Stimulated activated naive CD8-positive, alpha-beta T cell treated with anti-CD3 and anti-CD28 coated beads, Interleukin-15, Interleukin-2, amounts not matched to agents 100 U/mL and 50 U/mL, for 24 hours (primary cell): Measurements from ENCODE around the gene HSPG2.
A peak's percentile ranks its signal among the peaks of the same experiment; 100 is the strongest.
"Not testable (repeated sequence)": the region's sequence is repeated elsewhere in the genome, so short reads cannot be mapped to it uniquely, and the experiment has no call there.

Experiments used
- ATAC-seq: fragments of 150-1000 bp; cut with Tn5 transposase; one replicate; pipeline ENCODE4 v1.10.0; 2021
- DNase-seq: peaks from one replicate; pipeline ENCODE4 v3.0.0; 2021

The HSPG2 gene

DNA sequence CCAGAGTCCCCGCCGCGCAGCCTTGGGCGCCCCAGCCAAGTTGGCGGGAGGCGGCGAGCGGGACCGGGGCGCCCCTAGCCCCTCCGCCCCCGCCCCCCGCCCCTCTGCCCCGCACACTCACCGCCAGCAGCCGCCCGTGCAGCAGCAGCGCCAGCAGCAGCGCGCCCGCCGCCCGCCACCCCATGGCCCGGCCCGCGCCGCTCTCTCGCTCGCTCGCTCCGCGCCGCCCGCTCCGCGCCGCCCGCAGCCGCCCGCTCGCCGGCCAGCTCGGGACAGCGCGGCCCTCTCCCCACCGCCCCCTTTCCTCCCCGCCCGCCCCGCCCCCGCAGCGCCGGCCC is at the start of gene HSPG2:
HSPG2 (minus strand) TSS at position 277 of the 338 bp plus-strand sequence; CDS start at position 184, 93 bp downstream.
- ATAC-seq, result no peak
- DNase-seq, result no peak

DNA sequence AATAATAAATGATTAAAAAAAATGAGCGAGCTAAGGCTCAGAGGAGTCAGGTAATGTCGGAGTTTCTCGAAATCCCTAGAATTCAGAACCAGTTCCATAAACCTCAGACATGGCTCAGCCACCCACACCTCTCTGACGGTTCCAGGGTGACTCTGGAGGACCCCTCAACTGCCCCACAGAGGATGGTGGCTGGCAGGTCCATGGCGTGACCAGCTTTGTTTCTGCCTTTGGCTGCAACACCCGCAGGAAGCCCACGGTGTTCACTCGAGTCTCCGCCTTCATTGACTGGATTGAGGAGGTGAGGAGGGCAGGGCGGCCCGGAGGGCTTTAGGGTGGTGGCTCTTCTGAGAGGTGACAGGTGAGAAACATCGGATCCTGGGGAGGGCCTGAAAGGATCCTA is 49.3 kb upstream of the HSPG2 start:
- not testable (repeated sequence) for DNase-seq, ATAC-seq

DNA sequence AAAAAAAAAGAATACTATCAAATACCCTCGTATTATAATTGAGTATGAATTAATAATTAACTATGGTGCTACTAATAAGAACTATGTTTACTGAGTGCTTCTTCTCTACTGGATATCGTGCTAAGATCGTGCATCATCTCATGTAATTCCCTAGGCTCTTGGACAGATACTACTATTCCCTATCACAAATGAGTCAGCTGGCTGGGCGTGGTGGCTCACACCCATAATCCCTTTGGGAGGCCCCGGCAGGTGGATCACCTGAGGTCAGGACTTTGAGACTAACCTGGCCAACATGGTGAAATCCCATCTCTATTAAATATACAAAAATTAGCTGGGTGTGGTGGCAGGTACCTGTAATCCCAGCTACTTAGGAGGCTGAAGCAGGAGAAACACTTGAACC is 48.8 kb upstream of the HSPG2 start:
- DNase-seq, ATAC-seq: not testable (repeated sequence)

DNA sequence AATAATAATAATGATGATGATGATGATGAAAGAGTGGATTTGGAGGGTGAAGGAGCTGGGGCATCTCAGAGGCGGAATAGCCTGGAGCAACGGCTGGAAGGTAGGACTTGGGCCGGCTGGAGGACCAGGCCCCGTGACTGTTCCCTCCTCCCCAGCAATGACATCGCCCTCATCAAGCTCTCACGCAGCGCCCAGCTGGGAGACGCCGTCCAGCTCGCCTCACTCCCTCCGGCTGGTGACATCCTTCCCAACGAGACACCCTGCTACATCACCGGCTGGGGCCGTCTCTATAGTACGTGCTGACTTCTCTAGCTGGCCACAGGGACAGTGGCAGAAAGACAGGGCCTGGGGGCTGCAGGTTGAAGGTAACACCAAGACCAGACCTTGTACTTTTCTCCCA is 46.4 kb upstream of the HSPG2 start:
- not testable (repeated sequence) for ATAC-seq, DNase-seq

DNA sequence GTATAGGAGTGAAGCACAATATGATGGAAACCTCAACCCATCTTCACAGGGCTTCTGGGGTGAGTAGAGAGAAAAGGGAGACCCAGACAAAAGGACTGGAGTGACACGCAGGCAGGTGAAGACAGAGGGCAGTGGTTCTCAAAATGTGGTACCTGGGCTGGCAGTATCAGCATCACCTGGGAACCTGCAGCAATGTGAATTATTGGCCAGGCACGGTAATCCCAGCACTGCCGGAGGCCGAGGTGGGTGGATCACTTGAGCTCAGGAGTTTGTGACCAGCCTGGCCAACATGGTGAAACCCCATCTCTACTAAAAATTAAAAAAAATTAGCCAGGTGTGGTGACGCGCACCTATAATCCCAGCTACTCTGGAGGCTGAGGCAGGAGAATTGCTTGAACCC is 45.0 kb upstream of the HSPG2 start:
- DNase-seq, ATAC-seq: not testable (repeated sequence)

DNA sequence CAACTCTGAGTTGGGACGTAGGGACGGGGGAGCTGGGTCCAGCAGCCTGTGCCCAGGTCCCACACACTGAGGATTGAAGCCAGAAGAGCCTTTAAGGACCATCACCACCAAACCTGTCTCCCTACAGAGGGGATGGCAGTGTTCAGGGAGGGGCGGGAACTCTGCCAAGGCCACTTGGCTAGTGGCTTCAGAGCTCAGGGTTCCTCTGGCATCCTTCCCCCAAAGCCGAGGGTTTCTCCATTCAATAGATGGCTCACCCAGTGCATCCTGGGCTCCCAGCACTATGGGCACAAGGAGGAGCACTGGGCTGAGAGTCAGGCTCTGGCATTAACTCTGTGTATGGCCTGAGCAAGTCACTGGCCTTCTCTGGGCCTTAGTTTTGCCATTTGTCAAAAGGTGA is 44.1 kb upstream of the HSPG2 start:
- not testable (repeated sequence) for ATAC-seq, DNase-seq

DNA sequence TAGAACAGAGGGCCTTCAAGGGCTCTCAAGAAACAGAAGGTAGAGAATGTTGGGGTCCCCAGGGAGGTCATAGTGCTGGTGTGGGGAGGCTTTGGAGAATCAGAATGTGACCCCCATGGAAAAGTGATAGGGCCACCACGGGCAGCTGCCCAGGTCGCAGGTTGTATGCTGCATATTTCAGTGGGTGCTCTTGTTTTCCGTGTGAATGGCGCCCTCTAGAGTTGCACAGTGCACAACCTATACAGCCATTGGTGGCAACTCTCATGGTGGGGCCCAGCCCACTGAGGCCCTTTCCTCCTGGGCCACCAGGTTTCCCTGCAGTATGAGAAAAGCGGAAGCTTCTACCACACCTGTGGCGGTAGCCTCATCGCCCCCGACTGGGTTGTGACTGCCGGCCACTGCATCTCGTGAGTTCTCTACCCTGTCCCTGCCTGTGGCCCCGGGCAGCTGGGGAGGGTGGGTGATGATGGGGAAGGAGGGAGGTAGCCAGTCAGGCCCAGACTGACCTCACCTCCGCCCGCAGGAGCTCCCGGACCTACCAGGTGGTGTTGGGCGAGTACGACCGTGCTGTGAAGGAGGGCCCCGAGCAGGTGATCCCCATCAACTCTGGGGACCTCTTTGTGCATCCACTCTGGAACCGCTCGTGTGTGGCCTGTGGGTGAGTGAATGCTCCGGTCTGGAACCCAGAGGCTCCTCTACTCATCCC is 43.6 kb upstream of the HSPG2 start:
- ATAC-seq (peak; percentile 65), DNase-seq (peak; percentile 15)

DNA sequence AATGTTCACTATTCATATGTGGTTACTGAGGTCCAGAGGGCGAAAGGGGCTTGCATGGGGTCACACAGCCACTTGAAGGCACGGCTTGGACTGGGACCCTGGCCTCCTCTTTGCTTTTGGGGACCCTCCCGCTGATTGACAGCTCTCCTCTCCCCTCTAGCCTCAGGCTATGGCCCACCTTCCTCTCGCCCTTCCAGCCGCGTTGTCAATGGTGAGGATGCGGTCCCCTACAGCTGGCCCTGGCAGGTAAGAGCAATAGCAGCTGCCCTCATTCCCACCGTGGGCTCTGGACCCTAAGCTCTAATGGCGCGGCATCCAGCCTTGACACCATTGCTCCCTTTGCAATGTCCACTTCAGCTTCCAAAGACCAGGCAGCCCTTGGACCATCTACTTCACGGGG is 41.1 kb upstream of the HSPG2 start:
- not testable (repeated sequence) for ATAC-seq, DNase-seq

DNA sequence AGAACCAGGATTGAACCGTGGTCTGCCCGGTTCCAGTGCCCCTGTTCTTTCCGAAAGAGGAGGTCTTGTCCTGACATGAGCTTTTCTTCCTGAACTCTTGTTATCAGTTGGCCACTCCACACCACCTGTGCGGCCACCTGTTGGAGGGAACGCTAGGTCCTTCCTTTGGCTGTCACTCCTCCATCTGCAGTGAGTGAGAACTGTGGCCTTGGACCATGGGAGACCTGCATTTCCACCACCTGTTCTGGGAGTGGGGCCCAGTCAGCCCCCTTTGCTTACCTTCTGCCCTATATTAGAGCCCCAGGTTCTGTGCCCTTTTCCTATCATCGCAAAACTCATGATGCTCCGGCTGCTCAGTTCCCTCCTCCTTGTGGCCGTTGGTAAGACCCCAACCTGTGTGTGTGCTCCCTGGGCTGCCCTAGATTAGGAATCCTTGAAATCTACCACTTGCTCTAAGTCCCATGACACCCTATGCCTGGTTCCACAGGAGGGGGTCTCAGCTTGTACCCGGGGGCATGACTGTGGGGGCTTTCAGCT is 39.7 kb upstream of the HSPG2 start, which contains the start of gene CELA3B:
CELA3B (plus strand) TSS at position 320 of the 537 bp plus-strand sequence; CDS start at position 338, 18 bp downstream.
- not testable (repeated sequence) for ATAC-seq, DNase-seq

DNA sequence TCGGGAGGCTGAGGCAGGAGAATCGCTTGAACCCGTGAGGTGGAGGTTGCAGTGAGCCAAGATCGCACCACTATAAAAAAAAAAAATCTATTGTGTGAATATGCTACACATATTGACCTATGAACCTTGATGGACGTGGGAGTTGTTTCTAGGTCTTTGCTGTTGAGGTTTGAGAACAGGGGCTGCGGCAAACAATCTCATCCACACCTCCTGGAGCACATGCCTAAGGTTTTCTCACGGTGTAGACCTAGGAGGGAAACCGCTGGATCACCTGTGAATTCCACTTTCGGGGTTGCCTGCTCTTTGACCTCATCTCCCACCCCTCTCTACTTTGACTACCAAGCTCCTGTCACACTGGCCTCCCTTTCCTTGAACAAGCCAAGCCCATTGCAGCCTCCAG is 38.2 kb upstream of the HSPG2 start:
- DNase-seq, ATAC-seq: not testable (repeated sequence)

DNA sequence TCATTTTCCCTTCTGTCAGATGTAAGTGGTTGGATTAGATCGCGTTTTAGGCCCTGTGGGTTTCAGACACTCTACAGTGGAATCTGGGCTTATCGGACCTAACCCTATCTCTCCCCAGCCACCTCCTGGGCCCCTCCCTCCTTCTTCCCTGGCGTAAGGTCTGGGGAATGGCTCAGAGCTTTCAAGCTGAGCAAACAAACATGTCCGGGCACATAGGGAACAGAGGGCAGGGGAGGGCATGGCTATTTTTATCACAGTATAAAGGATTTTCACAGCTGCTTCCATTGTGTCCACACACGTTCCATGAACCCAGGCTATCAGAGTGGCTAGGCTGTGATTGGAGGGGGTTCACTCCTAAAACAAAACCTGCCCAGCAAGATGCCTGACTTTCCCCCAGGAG is 37.6 kb upstream of the HSPG2 start:
- not testable (repeated sequence) for DNase-seq

DNA sequence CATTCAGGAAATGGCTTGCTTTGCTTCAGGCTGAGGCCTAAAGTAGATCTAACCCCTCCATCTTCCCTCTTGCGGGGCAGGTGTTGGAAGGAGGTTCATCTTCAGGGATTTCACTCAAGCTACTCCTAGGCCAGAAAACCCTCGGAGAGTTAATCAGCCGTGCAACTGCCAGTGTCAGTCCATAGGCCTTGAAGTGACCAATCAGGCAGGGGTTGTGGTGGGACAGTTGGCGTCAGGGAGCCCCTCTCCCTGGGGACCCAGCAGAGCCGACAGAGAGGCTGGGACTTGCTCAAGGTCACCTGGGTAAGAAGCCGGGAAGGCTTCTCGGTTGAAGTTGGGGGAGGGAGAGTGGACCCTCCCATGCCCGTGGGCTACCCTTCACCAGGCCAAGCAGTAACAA is 36.8 kb upstream of the HSPG2 start:
- DNase-seq, ATAC-seq: not testable (repeated sequence)

More for the DNA sequence above, 37.6 kb upstream of the HSPG2 start:
- not testable (repeated sequence) for ATAC-seq

DNA sequence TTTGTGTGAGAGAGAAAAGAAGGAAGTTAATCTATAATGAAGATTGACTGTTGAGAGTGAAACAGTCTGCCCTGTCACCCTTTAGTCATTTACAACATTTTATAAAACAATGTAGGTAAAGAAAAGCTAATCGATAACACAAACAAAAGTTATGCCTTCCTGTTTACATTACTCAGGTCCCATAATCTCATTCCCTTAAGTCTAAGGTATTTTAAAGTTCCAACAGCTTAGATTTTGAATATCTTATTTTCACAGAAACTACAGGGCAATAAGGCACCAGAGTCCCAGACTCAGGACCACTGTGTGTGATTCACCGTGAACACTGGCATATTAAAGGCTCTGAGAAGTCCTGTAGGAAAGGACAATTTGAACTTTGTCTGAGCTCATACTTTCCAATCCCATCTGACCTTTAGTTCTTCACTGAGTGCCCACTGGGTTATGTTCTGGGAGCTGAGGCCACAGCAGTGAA is 35.9 kb upstream of the HSPG2 start:
- DNase-seq, ATAC-seq: not testable (repeated sequence)

DNA sequence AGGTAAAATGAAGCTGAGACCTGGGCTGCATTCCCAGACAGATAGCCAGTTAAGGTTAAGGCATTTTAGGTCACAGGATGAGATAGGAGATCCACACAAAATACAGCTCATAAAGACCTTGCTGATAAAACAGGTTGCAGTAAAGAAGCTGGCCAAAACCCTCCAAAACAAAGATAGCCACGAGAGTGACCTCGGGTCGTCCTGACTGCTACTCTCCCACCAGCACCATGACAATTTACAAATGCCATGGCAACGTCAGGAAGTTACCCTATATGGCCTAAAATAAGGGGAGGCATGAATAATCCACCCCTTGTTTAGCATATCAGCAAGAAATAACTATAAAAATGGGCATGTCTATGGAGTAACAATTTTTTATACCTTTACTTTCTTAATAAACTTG is 33.4 kb upstream of the HSPG2 start:
- ATAC-seq, DNase-seq: not testable (repeated sequence)

DNA sequence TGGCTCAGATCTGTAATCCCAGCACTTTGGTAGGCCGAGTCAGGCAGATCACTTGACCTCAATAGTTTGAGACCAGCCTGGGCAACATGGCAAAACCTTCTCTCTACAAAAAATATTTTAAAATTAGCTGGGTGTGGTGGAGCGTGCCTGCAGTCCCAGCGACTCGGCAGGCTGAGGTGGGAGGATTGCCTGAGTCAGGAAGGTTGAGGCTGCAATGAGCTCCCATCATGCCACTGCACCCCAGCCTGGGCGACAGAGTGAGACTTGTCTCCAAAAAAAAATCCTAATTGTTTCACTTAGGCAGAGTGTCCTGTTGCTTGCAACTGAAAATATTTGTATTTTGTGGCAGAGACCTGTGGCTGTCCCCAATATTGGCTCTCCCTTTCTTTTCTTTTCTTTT is 32.0 kb upstream of the HSPG2 start:
- ATAC-seq, DNase-seq: not testable (repeated sequence)

DNA sequence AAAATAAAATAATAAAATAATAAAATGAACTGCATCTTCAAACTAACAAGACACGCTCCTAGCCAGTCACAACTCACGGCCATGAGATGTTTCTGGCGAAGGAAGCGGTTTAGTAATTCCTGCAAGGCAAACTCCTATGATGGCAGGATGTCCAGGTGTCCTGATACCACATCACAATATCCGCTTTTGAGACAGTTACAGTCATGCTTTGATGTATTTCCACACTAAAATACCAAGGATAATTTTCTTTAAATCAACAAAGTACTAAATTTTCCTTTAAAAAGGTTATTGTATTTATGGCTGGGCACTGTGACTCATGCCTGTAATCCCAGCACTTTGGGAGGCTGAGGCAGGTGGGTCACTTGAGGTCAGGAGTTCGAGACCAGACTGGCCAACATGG is 30.1 kb upstream of the HSPG2 start:
- ATAC-seq, DNase-seq: not testable (repeated sequence)

DNA sequence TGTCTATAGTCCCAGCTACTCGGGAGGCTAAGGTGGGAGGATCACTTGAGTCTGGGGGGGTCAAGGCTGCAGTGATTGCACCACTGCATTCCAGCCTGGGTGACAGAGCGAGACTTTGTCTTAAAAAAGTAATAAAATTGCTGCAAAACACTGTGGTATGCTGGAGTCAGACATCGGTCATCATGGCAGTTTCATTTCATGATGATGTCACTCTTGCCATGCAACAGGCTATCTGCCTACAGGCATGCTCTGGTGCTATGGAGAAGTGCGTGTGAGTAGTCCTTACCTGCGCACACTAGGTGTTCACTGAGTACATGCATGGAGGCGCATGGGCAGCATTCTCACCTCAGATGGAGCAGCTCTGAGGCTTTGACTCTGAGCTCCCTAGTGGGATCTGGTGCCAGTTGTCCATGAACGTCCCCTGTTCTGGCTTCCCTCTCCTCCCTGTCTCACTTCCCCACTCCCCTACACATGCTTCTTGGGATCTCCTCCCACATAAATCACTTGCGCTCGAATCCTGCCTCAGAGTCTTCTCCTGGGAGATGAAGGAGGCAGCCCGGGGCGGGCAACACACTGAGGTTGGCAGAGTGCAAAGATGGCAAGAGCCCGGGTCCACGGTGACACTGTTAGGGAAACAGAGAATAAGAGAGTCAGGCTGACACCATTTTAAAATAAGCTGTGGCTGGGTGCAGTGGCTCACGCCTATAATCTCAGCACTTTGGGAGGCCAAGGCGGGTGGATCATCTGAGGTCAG is 29.3 kb upstream of the HSPG2 start:
- no peak for DNase-seq
- no peak for ATAC-seq

DNA sequence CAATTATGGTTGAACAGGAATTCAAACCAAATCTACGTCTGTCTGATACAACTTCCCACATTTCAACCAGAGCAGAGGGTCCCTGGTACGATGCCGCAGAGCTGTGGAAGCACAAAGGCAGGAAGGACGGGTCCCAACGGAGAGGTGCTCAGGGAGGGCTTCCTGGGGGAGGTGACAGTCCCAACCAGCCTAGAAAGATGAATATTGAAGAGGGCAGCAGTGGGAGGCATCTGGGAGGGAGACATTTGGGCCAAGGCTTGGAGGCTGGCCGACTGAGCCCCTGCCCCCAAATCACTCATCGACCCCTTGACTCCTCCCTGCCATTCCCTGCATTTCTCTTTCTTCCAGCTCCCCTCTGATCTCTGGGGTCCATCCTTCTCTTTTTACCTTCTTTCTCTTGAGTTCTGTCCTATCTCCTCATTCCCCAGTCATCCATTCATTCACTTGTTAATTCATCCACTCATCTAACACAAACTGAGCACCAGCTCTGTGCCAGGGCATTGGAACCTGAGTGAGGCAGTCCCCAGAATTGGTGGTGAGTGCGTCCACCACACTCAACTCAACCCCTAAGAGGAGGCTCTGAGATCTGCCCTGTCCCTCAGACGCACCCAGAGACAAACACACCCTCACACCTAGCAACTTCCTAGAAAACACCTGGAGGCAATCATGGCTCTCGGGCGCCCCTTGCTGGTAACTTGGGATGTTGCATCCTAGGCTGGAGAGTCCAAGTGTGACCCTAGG is 26.5 kb upstream of the HSPG2 start:
- peak; percentile 85 for DNase-seq
- peak; percentile 80 for ATAC-seq

DNA sequence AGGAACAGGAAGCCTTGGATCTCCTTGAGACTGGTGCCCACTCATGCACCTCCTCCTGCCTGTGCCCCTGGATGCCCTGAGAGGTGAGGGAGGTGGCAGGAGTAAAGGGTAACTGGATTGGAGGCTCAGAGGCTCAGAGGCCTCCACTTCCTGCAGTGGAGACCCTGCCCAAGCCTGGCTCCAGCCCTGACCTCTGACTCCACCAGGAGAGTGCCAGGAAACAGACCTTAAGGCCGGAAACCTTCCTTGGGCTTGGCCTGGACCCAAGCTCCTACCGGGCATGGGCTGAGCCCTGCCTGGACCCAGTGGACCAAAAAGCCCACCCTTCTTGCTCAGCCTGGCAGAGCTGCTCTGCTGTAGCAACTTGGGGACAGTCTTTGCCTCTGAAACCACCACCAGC is 24.7 kb upstream of the HSPG2 start:
- no peak for DNase-seq
- no peak for ATAC-seq

DNA sequence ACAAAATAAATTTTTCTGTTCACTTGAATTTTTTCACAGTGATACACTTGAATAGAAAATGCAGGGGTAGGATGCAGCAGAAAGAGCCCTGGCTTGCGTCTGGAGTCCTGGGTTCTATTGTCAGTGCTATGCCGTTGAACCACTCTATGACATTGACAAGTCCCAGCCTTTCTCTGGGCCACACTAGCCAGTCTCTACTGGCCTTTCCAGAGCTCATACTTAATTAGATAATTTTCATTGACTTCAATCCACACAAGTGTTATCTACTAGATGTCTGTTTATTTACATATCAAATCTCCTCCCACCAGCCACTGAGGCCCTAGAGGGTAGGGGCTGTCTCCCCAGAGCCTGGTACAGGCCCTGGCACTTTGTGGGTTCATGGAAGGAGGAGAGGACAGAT is 24.2 kb upstream of the HSPG2 start:
- ATAC-seq (no peak), DNase-seq (no peak)

DNA sequence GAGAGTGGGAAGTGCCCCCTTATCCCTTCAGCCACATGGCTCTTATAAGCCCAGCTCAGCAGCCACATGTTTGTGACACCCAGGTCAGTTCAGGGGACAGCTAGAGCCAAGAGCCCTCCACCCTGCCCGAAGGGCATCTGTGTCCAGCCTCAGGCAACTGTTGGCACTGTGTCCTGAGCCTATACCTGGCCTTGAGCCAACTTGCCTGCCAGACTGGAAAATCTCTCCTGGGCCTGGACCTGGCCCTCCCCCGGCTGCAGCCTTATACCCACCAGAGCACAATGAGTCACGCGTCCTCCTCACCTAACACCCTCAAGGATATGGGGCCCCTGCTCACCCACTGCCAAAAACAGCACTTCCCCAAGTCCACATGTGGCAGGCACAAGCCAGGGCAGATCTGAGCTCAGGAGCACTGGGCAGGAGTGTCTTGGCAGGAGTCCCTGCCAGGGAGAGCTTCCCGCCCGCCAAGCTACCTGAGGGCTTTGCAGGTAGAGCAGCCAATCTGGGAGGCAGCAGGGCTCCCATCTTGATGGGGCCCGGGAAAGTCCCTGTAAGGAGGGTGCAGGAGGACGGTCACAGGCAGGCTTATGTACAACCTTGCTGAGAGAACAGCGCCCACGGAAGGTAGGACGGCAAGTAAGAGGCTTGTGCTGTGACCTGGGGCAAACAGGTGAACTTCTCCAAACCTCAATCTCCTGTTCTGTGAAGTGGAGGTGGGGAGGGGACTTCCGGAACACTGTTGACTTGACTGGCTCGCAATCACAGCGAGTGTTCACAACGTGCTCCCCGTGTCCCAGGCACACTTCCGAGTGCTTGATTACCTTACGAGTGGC is 19.8 kb upstream of the HSPG2 start:
- ATAC-seq (peak; percentile 96), DNase-seq (peak; percentile 51)
